ENCODE measurements around the gene EPB41L3.

Gene EPB41L3

DNA sequence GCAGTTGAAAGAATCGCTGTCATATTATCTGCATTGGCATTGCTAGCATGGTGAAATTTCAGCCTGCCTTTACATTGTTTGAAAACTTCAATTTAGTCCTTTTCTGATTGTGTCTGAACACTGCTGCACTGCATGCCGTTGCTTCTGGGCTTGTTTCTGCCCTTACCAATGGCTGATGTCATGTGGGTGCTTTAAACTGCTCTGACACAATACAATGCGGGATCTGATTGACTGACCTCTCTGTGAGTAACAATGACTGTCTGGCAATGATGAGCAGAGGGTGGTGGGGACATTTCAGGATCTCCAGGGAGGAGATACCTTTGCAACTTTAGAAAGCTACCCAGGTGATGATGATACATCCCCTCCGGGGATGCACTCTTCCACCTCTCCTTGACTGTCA, 128.8 kb downstream of the EPB41L3 start:
- no peak for DNase-seq (ENCODE audit: low read depth in 2 of 2)

GRCh38 chr18:5414546-5414945, 129.3 kb downstream of the EPB41L3 start:
- no peak for DNase-seq (ENCODE audit: low read depth in 2 of 2)

DNA sequence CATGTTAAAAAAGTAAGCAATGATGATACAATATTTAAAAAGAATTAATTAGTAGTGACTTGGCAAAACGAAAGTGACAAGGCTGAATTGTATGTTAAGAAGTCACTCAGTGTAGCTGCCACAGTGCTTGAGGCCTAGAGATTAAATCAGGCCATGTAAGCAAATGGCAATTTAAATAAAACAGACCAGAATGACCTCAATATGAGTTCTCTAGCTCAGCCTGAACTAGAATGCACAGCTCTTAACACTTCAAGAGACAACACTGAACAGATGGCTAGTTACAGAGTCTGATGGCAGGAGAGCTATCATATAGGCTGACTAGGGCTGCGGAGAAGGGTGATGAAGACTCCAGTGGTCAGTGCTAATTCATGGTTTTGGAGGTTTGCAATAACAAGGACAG, 130.3 kb downstream of the EPB41L3 start:
- no peak for DNase-seq (ENCODE audit: low read depth in 2 of 2)

DNA sequence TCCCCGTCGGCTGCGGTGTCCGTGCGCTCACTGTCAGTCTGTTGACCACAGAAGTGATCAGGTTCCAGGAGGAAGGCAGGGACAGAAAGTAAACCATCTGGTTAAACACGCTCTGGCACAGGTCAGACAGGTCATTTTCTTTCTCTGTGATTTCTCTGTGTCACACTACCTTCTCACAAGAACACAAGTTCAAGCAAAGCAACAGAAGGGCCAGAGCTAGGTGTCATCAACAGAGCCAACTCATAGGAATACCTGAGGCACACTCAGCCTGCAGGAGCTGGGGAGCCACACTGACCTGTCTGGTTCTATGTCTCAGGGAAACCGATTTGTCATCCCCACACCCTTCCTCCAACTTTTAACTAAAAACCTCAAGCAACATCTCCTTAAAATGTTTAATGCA, 133.2 kb downstream of the EPB41L3 start:
- DNase-seq (ENCODE audit: low read depth in 2 of 2), result no peak

DNA sequence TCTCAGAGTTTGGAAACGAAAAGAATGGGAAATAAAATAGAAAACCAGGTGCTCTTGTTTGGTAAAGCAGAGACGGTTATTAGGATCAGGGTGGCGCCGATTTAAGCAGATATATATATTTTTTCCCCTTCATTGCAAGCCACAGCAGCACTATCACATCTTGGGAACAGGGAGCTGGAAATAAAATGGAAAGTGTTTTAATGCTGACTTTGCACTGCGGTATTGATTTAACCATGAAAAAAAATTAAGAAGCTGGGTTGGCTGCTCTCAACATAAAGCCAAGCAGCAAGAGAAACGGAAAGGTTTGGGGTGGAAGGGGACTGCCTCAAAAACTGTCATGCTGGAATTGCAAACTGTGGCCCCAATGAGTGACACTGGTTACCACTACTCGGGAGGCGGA, 145.5 kb downstream of the EPB41L3 start:
- no peak for DNase-seq (ENCODE audit: low read depth in 2 of 2)

- no peak for DNase-seq (ENCODE audit: low read depth in 2 of 2)
Measured at GRCh38 chr18:5397102-5397501, 146.7 kb downstream of the EPB41L3 start.

DNA sequence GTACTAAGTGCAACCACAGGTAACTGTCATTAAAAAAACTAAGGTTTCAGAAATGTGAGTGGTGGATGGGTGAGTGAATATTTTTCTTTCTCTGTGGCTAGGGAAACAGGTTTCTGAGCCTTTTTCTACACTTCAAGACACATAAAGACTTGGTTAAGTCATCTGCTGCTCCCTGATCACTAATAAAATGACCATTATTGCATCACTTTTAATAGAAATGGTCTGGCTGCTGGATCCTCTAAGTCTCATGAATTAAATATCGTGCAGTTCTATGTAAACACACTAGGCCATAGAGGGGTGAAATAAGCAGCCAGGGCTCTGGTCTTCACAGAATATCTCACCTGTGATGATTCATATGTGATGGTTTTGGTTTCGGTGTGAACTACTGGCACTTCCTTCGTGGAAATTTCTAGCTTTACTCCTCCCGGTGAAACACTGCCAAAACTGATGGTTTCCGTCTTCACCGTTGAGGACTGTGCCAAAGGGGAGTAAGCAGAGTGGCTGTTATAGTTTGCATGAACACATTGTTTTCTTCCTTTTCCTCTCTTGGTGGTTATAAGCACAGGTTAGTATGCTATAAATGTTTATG, 147.8 kb downstream of the EPB41L3 start:
- no peak for DNase-seq (ENCODE audit: low read depth in 2 of 2)

DNA sequence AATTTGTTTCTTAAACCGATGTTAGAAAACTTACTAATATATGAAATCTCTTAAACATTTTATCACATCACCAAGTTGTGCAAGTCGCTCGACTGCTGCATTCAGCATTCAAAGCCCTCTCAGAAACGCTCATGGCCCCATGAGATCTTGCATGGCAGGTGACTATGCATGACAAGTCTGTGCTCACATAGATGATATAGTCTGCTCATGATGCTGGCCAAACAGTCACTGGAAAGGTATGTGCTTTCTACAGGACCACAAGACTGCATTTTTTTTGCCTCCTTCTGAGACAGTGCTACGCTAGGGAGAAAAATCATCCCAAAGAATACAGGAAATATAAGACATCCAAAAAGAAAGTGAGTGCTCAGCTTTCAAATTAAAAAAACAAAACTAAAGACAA, 150.0 kb downstream of the EPB41L3 start:
- peak; percentile 18 to 25 for DNase-seq (ENCODE audit: low read depth in 2 of 2)

GRCh38 chr18:5391409-5391808, 152.4 kb downstream of the EPB41L3 start:
- DNase-seq (ENCODE audit: low read depth in 2 of 2), result no peak

GRCh38 chr18:5389356-5389755, 154.4 kb downstream of the EPB41L3 start:
- no peak for DNase-seq (ENCODE audit: low read depth in 2 of 2)

- DNase-seq (ENCODE audit: low read depth in 2 of 2), result no peak
Measured at GRCh38 chr18:5388896-5389295, 154.9 kb downstream of the EPB41L3 start.

DNA sequence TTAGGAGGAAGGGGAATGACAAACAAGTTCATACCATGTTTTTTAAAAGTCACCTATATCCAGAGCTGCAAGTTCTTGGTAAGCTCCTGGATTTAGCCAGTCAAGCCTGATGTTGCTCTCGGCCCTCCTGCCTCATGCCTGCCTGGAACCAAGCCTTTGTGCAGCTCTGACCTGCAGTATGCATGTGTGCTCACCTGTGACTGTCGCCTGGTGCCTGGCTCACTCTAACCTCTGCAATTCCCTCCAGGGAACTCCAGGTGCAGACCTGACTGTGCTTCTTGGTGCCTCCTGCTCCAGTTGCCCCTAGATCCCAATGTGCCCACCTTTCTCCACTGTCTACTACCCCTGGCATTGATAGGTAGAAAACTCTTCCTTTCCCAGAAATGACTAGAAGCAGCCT, 163.2 kb downstream of the EPB41L3 start:
- DNase-seq (ENCODE audit: low read depth in 2 of 2), result no peak

DNA sequence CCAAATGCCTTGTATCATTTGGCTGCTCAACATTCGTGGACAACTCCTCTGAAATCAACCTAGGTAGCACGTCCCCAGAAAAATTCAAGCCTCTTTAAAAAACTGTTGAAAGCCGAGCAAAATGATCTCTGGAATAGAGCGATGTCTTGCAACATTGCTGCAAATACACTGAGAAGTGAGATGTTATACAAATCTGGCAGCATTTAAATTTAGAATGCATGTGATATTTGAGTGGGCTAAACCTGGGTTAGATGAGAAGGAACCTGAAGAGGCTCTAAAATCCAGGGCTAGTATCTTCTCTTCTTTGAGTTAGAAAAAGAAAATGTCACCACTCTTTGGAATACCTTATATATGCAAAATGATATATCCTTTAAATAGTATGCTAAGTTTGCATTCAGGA, 166.8 kb downstream of the EPB41L3 start:
- DNase-seq (ENCODE audit: low read depth in 2 of 2), result no peak

GRCh38 chr18:5370332-5370731, 173.5 kb downstream of the EPB41L3 start:
- DNase-seq (ENCODE audit: low read depth in 2 of 2), result no peak

DNA sequence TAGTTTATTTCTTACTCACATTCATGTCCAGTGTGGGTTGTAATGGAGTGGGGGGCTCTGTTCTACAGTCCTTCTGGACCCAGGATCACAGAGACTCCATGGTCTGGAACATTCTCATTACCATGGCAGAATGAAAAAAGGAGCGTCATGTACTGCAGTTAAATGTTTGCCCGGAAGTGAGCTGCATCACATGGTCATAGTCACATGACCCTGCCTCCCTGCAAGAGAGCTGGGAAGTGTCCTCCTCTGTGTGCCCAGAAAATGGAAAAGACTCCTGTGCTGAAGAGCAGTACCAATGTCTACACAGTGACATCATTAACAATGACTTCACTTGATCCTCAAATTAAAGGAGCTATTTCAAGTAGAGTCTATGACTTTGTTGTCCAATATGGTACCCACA, 174.3 kb downstream of the EPB41L3 start:
- DNase-seq (ENCODE audit: low read depth in 2 of 2), result no peak

GRCh38 chr18:5365443-5365842, 178.4 kb downstream of the EPB41L3 start:
- DNase-seq (ENCODE audit: low read depth in 2 of 2), result no peak

GRCh38 chr18:5350636-5351035, 193.2 kb downstream of the EPB41L3 start:
- no peak for DNase-seq (ENCODE audit: low read depth in 2 of 2)

Measured in fibroblast of skin of left biceps (primary cell).